ENCODE data around the gene ZNF831.

DNA sequence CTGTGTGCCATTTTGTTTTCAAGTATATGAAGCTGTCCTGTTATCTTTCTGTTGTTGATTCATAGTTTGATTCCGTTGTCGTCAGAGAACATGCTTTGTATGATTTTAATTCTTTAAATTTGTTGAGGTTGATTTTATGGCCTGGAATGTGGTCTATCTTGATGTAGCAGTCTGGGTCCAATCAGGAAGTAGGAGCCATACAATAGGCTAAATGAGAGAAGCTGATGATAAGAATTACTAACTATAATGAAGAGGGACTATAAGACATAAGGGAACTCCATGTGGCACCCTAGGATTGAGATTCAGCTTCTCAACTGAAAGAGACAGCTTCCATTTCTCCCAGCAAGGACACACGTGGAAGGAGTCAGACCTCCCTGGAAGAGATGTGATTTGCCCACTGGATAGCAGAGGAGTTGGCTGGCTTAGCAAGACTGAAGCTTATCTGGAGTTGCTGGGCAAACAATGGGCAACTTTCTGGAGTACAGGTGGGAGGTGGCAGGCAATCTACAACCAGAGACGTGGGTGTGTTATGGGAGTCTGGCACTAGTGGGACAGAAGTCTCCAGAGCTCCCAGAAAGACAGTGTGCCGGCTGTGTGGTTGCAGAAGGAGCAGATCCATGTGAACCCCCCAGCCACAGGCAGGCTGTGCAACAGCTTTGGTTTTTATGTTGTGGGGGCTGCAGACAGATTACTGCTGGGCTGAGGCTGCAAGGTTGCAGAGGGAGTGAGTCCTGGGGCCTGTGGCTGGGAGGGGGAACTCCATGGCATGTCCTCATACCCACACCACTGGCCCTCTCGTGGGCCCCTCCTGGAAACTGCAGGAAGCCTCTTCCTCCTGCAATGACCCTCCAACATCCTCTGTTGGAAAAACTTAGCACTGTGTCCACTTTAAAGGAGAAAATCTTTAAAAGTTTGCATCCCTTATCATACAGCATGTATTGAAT is 7.1 kb downstream of the ZNF831 start:
- TF ChIP-seq, protein P1, sequence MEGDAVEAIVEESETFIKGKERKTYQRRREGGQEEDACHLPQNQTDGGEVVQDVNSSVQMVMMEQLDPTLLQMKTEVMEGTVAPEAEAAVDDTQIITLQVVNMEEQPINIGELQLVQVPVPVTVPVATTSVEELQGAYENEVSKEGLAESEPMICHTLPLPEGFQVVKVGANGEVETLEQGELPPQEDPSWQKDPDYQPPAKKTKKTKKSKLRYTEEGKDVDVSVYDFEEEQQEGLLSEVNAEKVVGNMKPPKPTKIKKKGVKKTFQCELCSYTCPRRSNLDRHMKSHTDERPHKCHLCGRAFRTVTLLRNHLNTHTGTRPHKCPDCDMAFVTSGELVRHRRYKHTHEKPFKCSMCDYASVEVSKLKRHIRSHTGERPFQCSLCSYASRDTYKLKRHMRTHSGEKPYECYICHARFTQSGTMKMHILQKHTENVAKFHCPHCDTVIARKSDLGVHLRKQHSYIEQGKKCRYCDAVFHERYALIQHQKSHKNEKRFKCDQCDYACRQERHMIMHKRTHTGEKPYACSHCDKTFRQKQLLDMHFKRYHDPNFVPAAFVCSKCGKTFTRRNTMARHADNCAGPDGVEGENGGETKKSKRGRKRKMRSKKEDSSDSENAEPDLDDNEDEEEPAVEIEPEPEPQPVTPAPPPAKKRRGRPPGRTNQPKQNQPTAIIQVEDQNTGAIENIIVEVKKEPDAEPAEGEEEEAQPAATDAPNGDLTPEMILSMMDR (IDR thresholded peaks at IDR 0.05; ENCODE audit: insufficient read depth, low read depth, low read length), result no peak
- TF ChIP-seq EZH2 (IDR thresholded peaks at IDR 0.05; ENCODE audit: insufficient read depth, low read length), result no peak

Measured in astrocyte (in vitro differentiated cells and primary cell).